HG03175 (cell line): Measurements from ENCODE around the gene PI4KA.

Source experiments
- ATAC-seq: cut with Tn5 transposase; IDR thresholded peaks from one replicate; pipeline ENCODE4 v1.9.1; 2021; ENCODE audit warnings: mild to moderate bottlenecking, moderate library complexity; ENCODE audit not compliant: unreplicated experiment

Gene PI4KA

DNA sequence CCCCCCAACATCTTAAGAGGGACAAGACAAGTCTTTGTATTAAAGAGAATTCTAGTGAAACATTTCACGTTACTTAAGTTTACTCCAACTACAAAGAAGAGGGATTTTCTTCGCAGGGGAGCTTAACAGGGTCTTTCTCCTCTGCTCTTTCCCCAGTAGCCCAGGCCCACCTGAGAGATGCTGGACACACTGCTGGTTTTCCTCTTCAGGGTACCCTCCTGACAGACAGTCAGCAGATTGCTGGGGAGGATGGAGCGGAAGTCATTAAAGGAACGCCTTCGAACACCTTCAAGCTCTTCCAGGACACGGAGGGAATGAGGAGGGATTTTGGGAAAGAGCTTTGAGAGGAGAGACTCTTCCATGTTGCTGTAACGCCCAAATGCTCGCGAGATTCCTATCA, 39.1 kb downstream of the PI4KA start:
- ATAC-seq: no peak

DNA sequence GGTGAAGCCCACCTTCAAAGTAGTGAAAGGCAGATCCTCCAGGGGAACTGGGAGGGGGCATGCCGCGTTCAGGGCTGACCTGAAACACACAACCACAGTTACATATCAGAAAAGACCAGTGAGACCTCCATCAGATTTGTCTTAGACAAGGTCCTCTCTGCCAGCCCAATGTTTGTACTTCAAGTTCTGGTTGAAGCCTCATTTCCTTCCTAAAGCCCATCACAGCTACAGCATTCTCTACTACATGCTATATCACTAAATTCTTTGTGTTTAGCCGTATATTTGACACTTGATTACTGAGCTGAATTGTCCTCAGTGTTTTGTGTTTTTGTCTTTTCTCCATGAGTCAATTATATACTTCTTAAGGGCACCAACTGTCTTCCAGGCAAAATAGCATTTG, 40.1 kb downstream of the PI4KA start:
- ATAC-seq: no peak

DNA sequence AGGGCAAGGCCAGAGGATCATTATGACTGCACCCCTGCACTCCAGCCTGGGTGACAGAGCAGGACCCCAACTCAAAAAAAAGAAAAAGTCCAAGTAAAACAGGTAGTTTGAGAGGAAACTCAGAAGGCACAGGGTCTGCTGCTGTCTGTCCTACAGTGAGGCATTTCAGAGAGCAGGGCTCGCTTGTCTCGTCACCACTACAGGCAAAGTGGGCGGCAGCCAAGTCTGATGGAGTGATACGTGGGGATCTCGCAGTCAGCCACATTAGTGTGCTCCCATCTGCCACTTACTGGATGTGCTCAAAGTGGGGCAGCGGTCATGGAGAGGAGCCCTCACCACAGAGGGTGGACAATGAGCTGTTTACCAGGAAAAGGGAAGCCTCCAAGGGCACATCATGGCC, 42.1 kb downstream of the PI4KA start:
- ATAC-seq: no peak

DNA sequence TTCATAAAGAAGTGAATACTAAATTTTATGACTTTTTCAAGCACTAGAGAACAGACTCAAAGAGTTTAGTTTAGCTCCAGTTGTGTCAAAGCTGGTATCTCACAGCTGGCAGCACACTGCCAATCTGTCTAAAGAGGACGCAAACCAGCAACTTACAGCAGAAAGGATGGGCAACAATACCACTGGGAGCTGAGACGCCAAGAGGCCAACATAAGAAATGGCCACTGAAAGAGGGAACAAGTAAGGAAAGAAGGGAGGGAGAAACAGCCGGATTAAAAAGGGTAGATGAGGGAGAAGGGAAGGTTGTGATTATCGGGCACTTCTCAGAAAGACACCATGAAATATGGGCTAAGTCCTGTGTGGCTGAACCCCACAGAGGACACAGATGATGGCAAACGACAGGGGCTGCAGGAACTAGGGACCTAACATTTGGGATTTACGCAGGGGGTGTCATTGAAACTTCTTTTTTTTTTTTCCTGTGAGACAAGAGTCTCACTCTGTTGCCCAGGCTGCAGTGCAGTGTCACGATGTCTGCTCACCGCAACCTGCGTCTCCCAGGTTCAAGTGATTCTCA, 43.0 kb downstream of the PI4KA start:
- ATAC-seq: no peak

DNA sequence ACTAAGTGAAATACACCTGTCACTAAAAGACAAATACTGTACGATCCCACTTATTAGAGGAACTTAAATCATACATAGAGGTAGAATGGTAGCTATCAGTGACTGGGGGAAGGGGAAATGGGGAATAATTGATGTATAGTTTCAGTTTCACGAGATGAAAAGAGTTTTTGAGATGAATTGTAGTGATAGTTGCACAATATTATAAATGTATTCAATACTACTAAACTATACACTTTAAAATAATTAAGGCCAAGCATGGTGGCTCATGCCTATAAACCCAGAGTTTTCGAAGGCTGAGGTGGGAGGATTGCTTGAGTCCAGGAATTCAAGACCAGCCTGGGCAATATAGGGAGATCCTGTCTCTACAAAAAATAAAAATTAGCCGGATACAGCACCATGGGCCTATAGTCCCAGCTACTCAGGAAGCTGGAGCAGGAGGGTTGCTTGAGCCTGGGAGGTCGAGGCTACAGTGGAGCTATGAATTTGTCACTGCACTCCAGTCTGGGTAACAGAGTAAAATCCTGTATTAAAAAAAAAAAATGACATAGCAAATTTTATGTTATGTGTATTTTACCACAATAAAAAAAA, 44.3 kb downstream of the PI4KA start:
- no peak for ATAC-seq

DNA sequence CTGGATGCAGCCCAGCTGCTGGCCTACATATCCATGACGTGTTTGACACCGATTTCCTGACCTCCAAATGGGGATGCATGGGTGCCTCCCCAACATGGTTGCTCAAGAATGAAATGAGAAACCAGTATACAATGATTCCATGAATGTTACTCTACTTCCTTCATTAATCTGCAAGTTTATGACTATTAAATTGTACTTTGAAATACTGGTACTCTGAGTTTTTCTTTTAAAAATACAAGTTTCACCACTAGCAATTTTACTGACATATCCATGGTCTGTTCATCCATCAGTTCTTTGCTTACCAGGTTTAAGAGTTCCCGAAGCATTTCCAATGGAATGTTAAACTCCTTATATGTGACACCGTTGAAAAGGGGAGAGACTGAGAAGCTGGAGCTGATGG, 45.6 kb downstream of the PI4KA start:
- ATAC-seq: no peak

DNA sequence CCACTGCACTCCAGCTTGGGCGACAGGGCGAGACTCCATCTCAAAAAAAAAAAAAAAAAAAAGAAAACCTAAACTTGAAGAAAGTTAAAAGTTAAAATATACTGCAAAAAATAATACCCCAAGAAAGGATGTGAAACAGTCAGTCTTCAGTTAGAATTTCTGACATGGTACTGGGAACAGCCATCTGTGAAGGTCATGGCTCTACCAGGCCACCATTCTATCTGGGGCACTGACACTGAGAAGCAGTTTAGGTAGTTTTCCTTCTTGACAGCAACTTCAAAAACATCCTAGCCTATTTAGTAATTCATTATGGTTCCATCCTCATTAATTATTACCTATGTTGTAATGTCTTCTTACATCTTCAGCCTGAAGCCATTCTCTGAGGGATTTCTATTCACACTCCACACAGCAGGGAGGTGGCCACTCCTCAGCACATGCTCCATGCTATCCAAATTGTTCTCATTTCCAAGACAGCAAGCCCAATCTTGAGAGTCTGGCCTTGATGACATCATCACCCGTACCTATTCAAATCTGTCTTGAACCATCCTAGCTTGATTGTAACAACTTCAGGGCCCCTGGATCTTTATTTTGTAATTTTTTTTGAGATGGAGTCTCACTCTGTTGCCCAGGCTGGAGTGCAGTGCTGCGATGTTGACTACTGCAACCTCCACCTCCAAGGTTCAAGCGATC, 46.5 kb downstream of the PI4KA start:
- no peak for ATAC-seq

DNA sequence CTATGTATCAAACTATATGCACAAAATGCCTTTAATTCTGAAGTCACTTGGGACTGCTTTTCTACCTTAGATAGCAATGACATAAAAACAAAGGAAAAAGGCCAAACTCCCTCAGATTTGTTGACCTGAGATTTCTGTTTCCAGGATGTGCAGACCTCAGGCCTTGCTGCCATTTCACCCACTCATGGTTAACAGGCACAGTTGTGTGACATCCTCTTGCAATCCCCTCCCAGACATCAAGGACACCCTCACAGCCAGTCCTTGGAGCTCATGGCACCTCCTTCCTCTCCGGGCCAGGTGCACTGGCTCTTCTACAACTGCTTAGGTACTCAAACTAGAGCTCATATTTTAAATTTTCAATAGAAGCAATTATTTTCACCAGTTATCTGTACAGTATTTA, 47.4 kb downstream of the PI4KA start:
- no peak for ATAC-seq

DNA sequence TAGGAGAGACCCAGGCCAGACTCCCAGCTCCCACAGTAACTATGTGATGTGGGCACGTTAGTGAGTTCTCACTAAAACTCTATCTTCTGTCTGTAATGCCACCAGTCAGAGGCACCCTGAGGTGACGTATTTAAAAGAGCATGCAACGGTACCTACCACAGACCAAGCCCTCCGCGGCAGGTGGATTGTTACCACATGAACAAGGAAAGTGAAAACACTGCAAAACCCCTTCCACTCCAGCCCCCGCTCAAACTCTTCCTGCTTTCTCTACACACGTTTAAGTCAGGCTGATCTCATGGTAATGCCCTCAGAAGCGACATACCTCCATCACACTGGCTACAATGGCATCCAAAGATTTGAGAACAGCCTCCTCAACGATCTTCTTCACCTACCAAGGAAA, 48.0 kb downstream of the PI4KA start:
- no peak for ATAC-seq

DNA sequence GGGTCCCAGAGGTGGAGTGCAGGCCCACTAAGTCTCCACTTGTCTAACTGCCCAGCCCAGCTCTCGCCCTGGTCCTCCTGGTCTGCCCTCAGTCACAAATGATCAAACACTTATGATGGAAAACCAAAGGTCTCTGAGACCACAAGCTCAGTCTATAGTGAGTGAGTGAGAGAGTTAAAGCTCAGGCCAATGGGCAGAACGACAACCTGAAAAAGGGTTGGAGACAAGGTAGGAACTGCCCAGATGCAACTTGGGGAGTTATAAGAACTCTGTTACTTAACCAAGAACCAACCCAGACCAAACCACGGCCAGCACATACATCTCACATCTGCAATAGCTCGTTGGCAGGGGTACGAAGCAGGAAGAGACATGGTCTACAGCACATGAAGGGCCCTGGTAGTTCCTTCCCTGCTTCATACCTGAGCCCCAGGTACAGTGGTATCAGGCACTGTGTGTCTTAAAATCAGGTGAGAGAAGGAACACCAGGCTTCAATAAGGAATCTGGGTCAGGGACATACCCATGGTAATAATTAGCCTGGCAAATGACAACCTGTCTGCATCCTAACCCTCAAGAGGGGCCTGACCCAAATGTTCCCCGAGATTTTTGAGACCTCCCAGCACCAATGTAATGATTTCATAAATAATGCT, 48.9 kb downstream of the PI4KA start:
- no peak for ATAC-seq

DNA sequence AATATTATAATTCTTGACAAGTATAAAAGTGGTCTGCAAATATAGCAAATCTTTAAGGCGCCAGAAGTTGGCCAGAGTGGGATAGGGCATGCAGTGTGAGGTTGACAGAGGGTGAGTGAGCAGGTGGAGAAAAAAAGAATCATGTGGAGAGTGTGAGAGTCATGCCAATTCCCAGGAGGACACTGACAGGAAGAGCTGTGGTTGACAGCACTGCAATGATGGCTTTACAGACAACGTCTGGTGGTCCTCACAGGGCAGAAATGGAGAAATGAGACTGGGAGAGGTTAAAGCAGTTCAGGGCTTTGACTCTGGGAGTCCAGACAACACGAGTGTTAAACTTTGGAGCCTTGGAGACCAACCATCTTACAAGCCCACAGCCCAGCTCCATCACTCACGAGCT, 49.8 kb downstream of the PI4KA start:
- no peak for ATAC-seq

DNA sequence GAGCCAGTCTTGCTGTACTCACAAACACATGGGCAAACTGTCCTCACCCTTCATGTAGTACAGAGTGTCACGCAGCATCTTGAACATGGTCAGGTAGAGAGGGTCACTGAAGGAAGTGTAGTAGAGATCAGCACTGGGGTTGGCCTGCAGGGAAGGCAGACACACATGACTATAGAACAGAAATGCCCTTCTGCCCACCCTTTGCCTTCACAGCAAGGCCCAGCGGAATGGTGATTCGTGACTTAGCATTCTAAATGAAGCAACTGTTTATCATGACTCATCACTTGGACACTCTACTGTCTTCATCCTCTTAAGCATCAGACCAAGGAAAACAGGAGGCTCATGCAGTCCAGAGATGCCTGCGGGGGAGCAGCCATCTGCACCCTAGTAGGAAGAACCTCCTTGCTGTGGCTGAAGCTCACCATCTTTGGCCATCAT, 51.3 kb downstream of the PI4KA start:
- no peak for ATAC-seq

DNA sequence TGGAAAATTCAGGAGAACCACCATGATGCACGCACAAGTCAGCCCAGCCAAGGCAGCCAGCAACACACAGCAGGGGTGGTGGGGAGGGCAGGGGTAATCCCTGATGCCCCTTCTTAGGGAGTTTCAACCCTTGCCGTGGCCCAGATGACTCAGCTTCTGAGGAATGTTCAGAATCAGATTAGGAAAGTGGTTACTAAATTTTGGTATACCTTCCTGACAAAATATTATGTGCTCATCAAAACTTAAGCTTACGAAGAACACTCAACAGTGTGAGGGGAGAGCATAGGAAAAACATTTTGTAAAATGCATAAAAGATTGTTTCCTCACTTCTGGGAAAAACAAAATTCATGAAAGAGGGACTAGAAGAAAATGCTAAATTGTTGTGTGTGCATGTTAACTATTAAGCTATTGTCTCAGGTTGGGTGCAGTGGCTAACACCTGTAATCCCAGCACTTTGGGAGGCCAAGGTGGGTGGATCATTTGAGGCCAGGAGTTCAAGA, 52.6 kb downstream of the PI4KA start:
- no peak for ATAC-seq

DNA sequence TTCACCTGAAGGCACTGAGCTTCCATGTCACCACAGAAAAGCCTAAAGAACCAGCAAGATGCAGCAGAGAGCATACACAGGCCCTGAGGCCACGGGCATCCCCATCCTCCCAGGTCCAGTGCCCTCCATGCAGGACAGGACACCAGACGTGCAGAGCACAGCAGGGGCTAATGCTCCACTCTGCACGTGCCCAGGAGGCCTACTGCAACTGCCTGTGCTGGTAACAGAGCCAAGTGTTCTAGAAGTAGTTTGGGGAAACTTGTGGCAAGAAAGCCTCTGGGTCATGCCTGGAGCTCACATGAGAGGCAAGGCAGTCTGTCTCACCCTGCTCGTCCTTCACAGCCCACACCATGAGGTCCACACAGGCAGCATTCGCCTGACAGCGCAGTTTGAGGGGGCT, 54.0 kb downstream of the PI4KA start:
- no peak for ATAC-seq

DNA sequence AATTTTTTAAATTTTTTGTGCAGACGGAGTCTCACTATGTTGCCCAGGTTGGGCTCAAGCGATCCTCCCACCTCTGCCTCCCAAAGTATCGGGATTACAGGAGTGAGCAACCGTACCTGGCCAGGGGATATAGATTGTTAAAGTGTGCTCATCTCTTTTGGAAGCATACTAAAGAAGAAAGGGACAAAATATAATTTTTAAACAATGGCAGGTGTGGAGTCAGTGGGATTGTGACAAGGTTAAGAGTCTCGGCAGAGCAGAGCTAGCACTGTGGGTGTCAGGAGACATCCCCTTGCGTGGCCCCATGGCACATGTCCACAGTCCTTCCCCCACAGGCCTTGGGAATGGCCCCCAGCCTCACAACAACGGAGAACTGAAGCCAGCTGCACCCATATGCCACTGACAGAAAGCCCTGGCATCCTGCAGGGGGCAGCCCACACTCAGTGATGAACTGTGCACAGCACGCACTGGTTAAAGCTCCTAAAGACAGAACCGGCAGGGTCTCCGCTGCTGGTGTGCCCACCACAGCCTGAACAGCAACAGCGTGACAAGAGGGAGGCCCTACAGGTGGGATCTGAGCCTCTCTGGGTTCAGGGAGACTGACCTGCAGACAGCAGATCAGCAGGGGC, 54.8 kb downstream of the PI4KA start:
- ATAC-seq: no peak

DNA sequence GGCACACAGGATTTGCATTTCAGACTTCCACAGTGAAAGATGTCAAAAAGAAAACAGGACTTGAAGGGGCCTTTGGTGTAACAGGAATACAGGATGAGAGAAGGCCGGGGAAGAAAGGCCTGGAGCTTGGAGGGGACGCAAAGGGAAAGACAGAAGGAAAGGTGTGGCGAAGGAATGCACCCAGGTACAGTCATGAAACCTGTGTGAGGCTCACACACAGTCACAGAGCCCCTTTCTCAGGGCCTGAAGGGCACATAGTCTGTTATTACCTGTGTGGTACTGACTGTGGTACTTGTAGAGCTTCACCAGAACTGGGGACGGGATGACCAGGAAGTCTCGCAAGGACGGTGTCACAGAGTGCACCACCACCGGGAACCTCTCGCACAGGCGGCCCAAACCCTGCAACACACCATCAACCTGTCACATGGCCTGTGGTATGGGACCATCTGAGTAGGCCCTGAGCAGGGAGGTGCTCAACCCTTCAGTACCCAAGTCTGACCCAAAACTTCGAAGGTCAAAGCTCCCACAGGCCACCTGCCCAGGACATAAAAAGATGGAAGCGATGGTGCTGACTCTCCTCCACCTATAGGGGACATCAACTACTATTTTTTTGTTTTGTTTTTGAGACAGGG, 55.6 kb downstream of the PI4KA start:
- ATAC-seq: no peak

DNA sequence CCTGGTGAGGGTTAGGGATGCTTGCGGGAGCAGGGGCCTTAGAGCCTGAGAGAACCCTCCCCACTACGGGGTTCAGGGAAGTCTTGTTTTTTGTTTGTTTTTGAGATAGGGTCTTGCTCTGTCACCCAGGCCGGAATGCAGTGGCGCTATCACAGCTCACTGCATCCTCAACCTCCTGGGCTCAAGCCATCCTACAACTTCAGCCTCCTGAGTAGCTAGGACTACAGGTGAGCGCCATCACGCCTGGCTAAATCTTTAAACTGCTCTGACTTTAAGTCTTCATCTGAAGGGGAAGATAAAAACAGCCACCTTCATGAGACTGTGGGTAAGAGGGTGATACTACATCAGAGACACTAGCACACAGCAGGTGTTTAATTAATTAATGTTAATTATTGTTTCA, 56.2 kb downstream of the PI4KA start:
- no peak for ATAC-seq

DNA sequence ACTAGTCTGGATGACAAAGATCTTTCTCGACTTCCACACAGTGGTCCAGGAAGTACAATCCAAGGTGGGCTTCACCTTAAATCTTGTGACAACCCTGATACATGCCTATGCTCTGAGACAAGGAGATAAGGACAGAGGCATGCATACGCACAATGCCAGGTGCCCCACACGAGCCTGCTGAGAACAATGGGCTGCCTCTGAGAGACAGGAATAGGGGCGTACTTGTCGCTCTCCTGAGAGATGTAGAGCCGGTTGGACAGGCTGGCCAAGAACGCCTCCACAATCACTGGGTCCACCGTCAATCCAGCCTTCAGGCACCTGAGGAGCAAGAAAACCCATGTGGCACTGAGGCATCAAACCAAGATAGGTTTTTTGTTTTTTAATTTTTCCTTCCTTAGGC, 59.2 kb downstream of the PI4KA start:
- ATAC-seq: no peak

DNA sequence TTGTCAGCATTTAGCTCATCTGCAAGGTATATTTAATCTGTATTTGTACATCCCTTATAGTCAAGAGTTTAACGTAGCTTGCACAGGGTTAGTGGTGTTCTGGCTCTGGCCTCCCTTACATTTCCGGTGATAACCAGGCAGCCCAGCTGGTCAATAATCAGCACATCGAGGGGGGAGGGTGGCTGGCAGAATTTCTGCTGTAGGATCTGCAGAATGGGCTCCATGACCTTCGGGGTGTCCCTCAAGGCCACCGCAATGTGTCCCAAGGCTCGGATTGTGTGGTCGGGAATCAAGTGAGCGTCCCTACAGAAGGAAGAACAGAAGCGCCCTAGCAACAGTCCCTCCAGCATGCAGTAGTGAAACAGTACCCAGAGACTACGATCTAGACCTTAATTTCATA, 59.6 kb downstream of the PI4KA start:
- no peak for ATAC-seq

DNA sequence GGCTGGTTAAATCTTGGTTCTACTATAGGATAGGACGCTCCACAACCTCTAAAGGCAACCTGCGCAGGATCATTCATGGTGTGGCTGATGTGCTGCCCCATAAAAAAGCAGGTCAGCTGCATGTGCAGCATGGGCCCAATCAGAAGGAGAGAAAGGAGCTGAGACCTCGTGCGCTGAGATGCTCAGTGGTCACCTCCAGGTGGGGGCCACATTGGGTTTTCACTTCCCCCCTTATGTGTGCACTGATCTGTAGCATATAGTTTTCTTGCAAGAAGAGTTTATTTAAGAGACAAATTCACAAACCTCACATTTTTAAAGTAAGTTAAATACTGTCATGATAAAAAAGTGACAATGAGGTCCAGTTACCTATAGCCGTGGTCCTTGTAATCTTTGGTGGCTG, 60.4 kb downstream of the PI4KA start:
- no peak for ATAC-seq

DNA sequence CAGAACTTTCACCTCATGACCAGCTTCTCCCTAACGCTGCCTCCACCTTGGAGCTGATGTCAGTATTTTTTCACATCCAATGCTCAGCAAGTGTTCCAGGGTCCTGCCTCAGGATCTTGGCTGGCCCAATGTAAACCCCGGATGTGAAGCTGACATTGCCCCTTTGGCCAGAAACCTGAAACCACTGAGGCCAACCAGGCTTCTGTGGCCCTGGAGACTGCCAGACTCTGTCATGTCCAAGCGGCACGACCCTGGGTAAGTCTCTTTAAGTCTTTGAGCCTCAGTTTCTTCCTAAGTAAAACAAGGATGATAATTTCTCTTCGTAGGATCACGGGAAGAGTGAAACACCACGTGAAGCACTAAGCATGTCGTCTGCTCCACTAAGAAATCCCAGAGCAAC, 61.9 kb downstream of the PI4KA start:
- no peak for ATAC-seq
